Esophagus muscularis mucosa (tissue), 4 donors: ENCODE results near the gene OR56A4. TPM values are rescaled to one million over a fixed set of nuclear protein-coding genes. Genes with fewer than 3 reads are reported as not detected.
"Not testable (repeated sequence)": the region's sequence is repeated elsewhere in the genome, so short reads cannot be mapped to it uniquely, and the experiment has no call there.

Experiments used
- DNase-seq: peaks from one replicate; pipeline ENCODE4 v3.0.0-alpha.2; 2017; ENCODE audit errors: extremely low spot score
- H3K27ac ChIP-seq, 4 donors: fragments of 200-600 bp; sonication (generic); replicated peaks in 1 of 4; 1 replicate in 3 of 4; 2 replicates in 1 of 4; pipeline ENCODE4 v1.5.1; 2016 to 2019; ENCODE audit warnings: mild to moderate bottlenecking in 1 of 4
- H3K27me3 ChIP-seq, 4 donors: fragments of 200-600 bp; sonication (generic); one replicate each; pipeline versions ENCODE4 v1.5.1 to v1.6.0; 2016 to 2019
- H3K36me3 ChIP-seq, 4 donors: fragments of 200-600 bp; sonication (generic); one replicate each; pipeline ENCODE4 v1.5.1; 2016 to 2019
- H3K4me1 ChIP-seq, 4 donors: fragments of 200-600 bp; sonication (generic); one replicate each; pipeline ENCODE4 v1.5.1; 2016 to 2019
- H3K4me3 ChIP-seq, 4 donors: fragments of 200-600 bp; sonication (generic); 1 replicate in 2 of 4; 2 replicates in 2 of 4; pipeline ENCODE4 v1.5.1; 2016 to 2019; ENCODE audit warnings: mild to moderate bottlenecking in 4 of 4, moderate library complexity in 1 of 4
- H3K9me3 ChIP-seq, 4 donors: fragments of 200-600 bp; sonication (generic); 1 replicate in 3 of 4; 2 replicates in 1 of 4; pipeline ENCODE4 v1.5.1; 2016 to 2019
- CTCF ChIP-seq, 3 experiments: fragments of 200-600 bp in 2 of 3; fragments of 450-650 bp in 1 of 3; sonication (generic) in 2 of 3; IDR thresholded peaks; one replicate each; pipeline ENCODE4 v1.5.1; 2017 to 2019; ENCODE audit warnings: antibody characterized with exemption in 3 of 3, mild to moderate bottlenecking in 2 of 3, moderate library complexity in 1 of 3
- EP300 ChIP-seq: sonication (generic); formaldehyde crosslinking; IDR thresholded peaks from one replicate; pipeline ENCODE4 v1.6.1; 2017; ENCODE audit warnings: antibody characterized with exemption
- POLR2A ChIP-seq: fragments of 450-650 bp; IDR thresholded peaks from one replicate; pipeline ENCODE4 v1.6.1; 2017; ENCODE audit warnings: antibody characterized with exemption, moderate library complexity, mild to moderate bottlenecking, low read depth
- POLR2AphosphoS5 ChIP-seq, 2 donors: sonication (generic); formaldehyde crosslinking; IDR thresholded peaks; one replicate each; pipeline ENCODE4 v1.6.1; 2017; ENCODE audit warnings: antibody characterized with exemption in 2 of 2
- WGBS: methylation state at CpG from one replicate; pipeline ENCODE4 v1.1.5; 2018; 5-methylcytosine and 5-hydroxymethylcytosine counted together
- intact Hi-C: fragments of 100-400 bp; cut with DNase I; formaldehyde crosslinking; loops from one replicate; pipeline ENCODE4 v1.15.1; 2023
- total RNA-seq, 4 donors: library from RNA; depleted of rRNA; stranded (reverse); fragments of >200 nt; gene quantifications; one replicate each; pipeline versions ENCODE4 v1.1.0 to v1.2.1, GENCODE V29; 2016

Gene OR56A4
- total RNA-seq, 4 donors from 2014 or later, result not detected

- no peaks in the 10 kb centered on the region for H3K27me3 ChIP-seq
- H3K27ac ChIP-seq, result no peak overlapping the region
- TF ChIP-seq POLR2A (no peak), POLR2AphosphoS5 (IDR thresholded peaks at IDR 0.05) (no peak), EP300 (no peak), CTCF (IDR thresholded peaks at IDR 0.05) (no peak)
- no peaks in the 10 kb centered on the region for H3K9me3 ChIP-seq
- H3K36me3 ChIP-seq, result no peaks in the 10 kb centered on the region
- intact Hi-C loops, result no loop called here
- DNase-seq, result no peak
- H3K4me1 ChIP-seq, result no peaks in the 10 kb centered on the region
- WGBS, result 60% methylated on average over 1 of the region's 1 CpG
- no peak overlapping the region for H3K4me3 ChIP-seq
Measured at GRCh38 chr11:5973530-5973929, 33.2 kb downstream of the OR56A4 start.

- peaks cover 0 to 7% (median 4%) of the 10 kb centered on the region in 4 donors for H3K9me3 ChIP-seq
- no peak within 1 kb of the TSS for H3K4me3 ChIP-seq
- TF ChIP-seq CTCF (IDR thresholded peaks at IDR 0.05) (no peak), POLR2A (no peak), EP300 (no peak), POLR2AphosphoS5 (IDR thresholded peaks at IDR 0.05) (no peak)
- H3K27me3 ChIP-seq, result no peaks in the 10 kb centered on the region
- no peaks in the 10 kb centered on the region for H3K4me1 ChIP-seq
- no peaks in the 10 kb centered on the region for H3K36me3 ChIP-seq
- no peak for DNase-seq
- H3K27ac ChIP-seq, result no peak within 1 kb of the TSS
- intact Hi-C loops, result no loop called here
Measured at GRCh38 chr11:5968394-5968793, 38.4 kb downstream of the OR56A4 start, which contains the start of gene OR56A5. Gene OR56A5, minus strand, starts transcription at chr11:5968494. Its CDS starts 0 bp downstream, at chr11:5968494.

- H3K9me3 ChIP-seq, result peaks cover 0 to 14% (median 7%) of the 10 kb centered on the region in 4 donors
- no peak for DNase-seq
- no peaks in the 10 kb centered on the region for H3K27me3 ChIP-seq
- WGBS, result 63% methylated on average over 3 of the region's 3 CpGs
- intact Hi-C loops, result no loop called here
- H3K4me3 ChIP-seq, result no peak overlapping the region
- H3K27ac ChIP-seq, result no peak overlapping the region
- no peaks in the 10 kb centered on the region for H3K4me1 ChIP-seq
- no peaks in the 10 kb centered on the region for H3K36me3 ChIP-seq
- TF ChIP-seq CTCF (IDR thresholded peaks at IDR 0.05) (no peak), EP300 (no peak), POLR2A (no peak), POLR2AphosphoS5 (IDR thresholded peaks at IDR 0.05) (no peak)
Measured at GRCh38 chr11:5967708-5968107, 39.0 kb downstream of the OR56A4 start.

- no peaks in the 10 kb centered on the region for H3K36me3 ChIP-seq
- DNase-seq, result no peak
- no peak for TF ChIP-seq CTCF (IDR thresholded peaks at IDR 0.05)
- no peak for TF ChIP-seq EP300
- no peak for TF ChIP-seq POLR2A
- no peak for TF ChIP-seq POLR2AphosphoS5 (IDR thresholded peaks at IDR 0.05)
- H3K9me3 ChIP-seq, result peaks cover 0 to 15% (median 7%) of the 10 kb centered on the region in 4 donors
- H3K27ac ChIP-seq, result no peak overlapping the region
- no peaks in the 10 kb centered on the region for H3K27me3 ChIP-seq
- intact Hi-C loops, result no loop called here
- H3K4me1 ChIP-seq, result no peaks in the 10 kb centered on the region
- WGBS, result 69% methylated on average over 2 of the region's 2 CpGs
- no peak overlapping the region for H3K4me3 ChIP-seq
Measured at GRCh38 chr11:5966958-5967357, 39.8 kb downstream of the OR56A4 start.

- not testable (repeated sequence) for DNase-seq
Measured at GRCh38 chr11:5960704-5961320, 45.9 kb downstream of the OR56A4 start.

More at GRCh38 chr11:5960704-5961320, 45.9 kb downstream of the OR56A4 start:
- WGBS, result 100% methylated on average over 18 of the region's 40 CpGs
- H3K4me3 ChIP-seq, intact Hi-C loops, H3K36me3 ChIP-seq, H3K4me1 ChIP-seq, H3K27ac ChIP-seq, H3K27me3 ChIP-seq: not testable (repeated sequence)
- H3K9me3 ChIP-seq, result peaks cover 0 to 21% (median 15%) of the 10 kb centered on the region in 4 donors
